ENCODE results near the gene LRFN2. TPM values are rescaled to one million over a fixed set of nuclear protein-coding genes. Genes with fewer than 3 reads are reported as not detected.

LRFN2 gene
- total and polyA plus RNA-seq, 11 donors: not detected

DNA sequence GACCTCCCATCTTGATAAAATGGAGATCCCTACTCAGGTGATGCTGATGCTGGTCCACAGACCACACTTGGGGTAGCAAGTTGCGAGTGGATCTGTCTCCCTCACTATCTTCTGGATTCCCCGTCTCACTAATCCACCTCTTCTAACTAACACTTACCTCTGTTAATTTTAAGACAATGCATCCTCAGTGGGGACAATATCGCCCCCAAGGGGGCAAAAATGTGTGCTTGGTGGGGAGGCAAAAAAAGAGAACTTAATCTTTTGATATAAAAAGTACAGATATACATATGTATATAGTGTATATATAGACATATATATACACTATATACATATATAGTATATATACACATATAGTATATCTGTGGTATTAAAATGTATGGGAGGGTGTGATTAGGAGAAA, 4.3 kb downstream of the LRFN2 start:
- ATAC-seq (no peak), DNase-seq (no peak)
- no peaks in the 10 kb centered on the region for H3K36me3 ChIP-seq
- no peak for TF ChIP-seq POLR2A (IDR thresholded peaks at IDR 0.05)
- TF ChIP-seq, protein P1, sequence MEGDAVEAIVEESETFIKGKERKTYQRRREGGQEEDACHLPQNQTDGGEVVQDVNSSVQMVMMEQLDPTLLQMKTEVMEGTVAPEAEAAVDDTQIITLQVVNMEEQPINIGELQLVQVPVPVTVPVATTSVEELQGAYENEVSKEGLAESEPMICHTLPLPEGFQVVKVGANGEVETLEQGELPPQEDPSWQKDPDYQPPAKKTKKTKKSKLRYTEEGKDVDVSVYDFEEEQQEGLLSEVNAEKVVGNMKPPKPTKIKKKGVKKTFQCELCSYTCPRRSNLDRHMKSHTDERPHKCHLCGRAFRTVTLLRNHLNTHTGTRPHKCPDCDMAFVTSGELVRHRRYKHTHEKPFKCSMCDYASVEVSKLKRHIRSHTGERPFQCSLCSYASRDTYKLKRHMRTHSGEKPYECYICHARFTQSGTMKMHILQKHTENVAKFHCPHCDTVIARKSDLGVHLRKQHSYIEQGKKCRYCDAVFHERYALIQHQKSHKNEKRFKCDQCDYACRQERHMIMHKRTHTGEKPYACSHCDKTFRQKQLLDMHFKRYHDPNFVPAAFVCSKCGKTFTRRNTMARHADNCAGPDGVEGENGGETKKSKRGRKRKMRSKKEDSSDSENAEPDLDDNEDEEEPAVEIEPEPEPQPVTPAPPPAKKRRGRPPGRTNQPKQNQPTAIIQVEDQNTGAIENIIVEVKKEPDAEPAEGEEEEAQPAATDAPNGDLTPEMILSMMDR (IDR thresholded peaks at IDR 0.05): no peak
- H3K27ac ChIP-seq: no peak overlapping the region
- H3K9me3 ChIP-seq: no peaks in the 10 kb centered on the region
- no peak overlapping the region for H3K4me3 ChIP-seq
- H3K27me3 ChIP-seq: peaks cover 7 to 71% (median 24%) of the 10 kb centered on the region in 9 donors
- intact Hi-C loops (cut with DNase I): loop anchor here in 2 of 10 donors (10.0 kb wide), 3 partner anchors 242 to 598 kb away; no protein-coding TSS in a partner anchor
- 64 to 69% (median 66%) methylated on average over 3 of the region's 3 CpGs for WGBS, 4 donors
- peaks cover 0 to 18% (median 7%) of the 10 kb centered on the region in 12 donors for H3K4me1 ChIP-seq

GRCh38 chr6:40579101-40579500, 8.1 kb downstream of the LRFN2 start:
- Histone ChIP-seq H3K9me3 (no peaks in the 10 kb centered on the region), H3K4me3 (no peak overlapping the region), H3K36me3 (no peaks in the 10 kb centered on the region), H3K27me3 (peaks cover 0 to 34% (median 7%) of the 10 kb centered on the region in 9 donors), H3K4me1 (no peaks in the 10 kb centered on the region), H3K27ac (no peak overlapping the region)
- no peak for TF ChIP-seq POLR2A (IDR thresholded peaks at IDR 0.05)
- TF ChIP-seq, protein P1 (IDR thresholded peaks at IDR 0.05): no peak
- ATAC-seq (no peak), DNase-seq (no peak)
- 80 to 89% (median 86%) methylated on average over 3 of the region's 3 CpGs for WGBS, 4 donors
- intact Hi-C loops (cut with DNase I): no loop called here

DNA sequence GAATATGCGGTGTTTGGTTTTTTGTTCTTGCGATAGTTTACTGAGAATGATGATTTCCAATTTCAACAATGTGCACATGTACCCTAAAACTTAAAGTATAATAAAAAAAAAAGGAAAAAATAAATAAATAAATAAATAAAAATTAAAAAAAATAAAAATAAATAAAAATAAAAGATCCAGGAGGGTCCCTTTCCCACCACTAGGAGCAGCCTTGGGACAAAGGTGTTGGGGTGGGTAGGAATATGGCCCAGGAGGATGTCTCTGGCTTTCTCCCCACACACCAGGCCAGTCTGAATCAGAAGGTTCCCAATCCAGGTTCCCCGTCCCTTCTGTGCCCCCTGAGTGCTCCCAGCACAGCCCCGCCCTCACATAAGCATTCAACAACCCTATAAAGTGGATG, 9.5 kb downstream of the LRFN2 start:
- Histone ChIP-seq H3K36me3 (no peaks in the 10 kb centered on the region), H3K4me3 (no peak overlapping the region), H3K27me3 (peaks cover 0 to 19% (median under 1%) of the 10 kb centered on the region in 9 donors), H3K9me3 (no peaks in the 10 kb centered on the region), H3K27ac (no peak overlapping the region), H3K4me1 (no peaks in the 10 kb centered on the region)
- TF ChIP-seq, protein P1 (IDR thresholded peaks at IDR 0.05): no peak
- no peak for TF ChIP-seq POLR2A (IDR thresholded peaks at IDR 0.05)
- ATAC-seq: no peak
- no peak for DNase-seq
- intact Hi-C loops (cut with DNase I): no loop called here
- WGBS, 4 donors: 78 to 91% (median 85%) methylated on average over 4 of the region's 4 CpGs

DNA sequence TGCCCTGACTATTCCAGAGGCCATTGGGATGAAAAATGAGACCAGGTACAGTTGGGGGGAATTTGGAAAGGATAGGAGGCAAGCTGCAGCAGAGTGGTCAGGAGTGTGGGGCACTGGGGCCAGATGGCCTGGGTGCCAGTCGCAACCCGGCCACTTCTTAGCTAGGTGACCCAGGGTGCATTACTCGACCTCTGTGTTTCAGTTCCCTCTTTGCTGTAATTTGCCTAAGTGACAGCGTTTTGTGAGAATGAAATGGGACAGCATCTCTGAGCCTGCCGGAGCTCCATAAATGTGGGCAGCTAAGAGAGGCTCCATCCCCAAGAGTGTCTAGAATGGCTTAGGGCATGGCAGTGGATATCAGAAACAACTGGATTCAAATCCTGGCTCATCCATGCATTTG, 13.9 kb downstream of the LRFN2 start:
- DNase-seq (no peak), ATAC-seq (no peak)
- TF ChIP-seq POLR2A (IDR thresholded peaks at IDR 0.05): no peak
- TF ChIP-seq, protein P1 (IDR thresholded peaks at IDR 0.05): no peak
- Histone ChIP-seq H3K36me3 (no peaks in the 10 kb centered on the region), H3K4me1 (no peaks in the 10 kb centered on the region), H3K4me3 (no peak overlapping the region), H3K27me3 (peaks cover 0 to 4% (median 0%) of the 10 kb centered on the region in 9 donors), H3K27ac (no peak overlapping the region), H3K9me3 (no peaks in the 10 kb centered on the region)
- intact Hi-C loops (cut with DNase I): no loop called here
- 78 to 84% (median 81%) methylated on average over 5 of the region's 5 CpGs for WGBS, 4 donors
